ENCODE results near the gene OR11H12.
"Not testable (repeated sequence)": the region's sequence is repeated elsewhere in the genome, so short reads cannot be mapped to it uniquely, and the experiment has no call there.

- TF ChIP-seq EZH2phosphoT487 (IDR thresholded peaks at IDR 0.05; ENCODE audit: borderline replicate concordance); CEBPB (IDR thresholded peaks at IDR 0.05; ENCODE audit: low read depth); REST (IDR thresholded peaks at IDR 0.05; ENCODE audit: low read depth); POLR2A (IDR thresholded peaks at IDR 0.05; ENCODE audit: borderline replicate concordance, extremely low read depth, insufficient read depth, insufficient read length); SIN3A (IDR thresholded peaks at IDR 0.05; ENCODE audit: low read depth); EZH2 (IDR thresholded peaks at IDR 0.05); RAD21 (IDR thresholded peaks at IDR 0.05; ENCODE audit: low read depth); TCF7L2 (IDR thresholded peaks at IDR 0.05; ENCODE audit: borderline replicate concordance, extremely low read depth, insufficient read depth, insufficient read length); SP1 (IDR thresholded peaks at IDR 0.05; ENCODE audit: low read depth); CTCF (IDR thresholded peaks at IDR 0.05 in 2 of 3, conservative IDR thresholded peaks at IDR 0.05 in 1 of 3; ENCODE audit: borderline replicate concordance in 1 of 3, insufficient read depth in 1 of 3, low read depth in 2 of 3, low read length in 2 of 3): not testable (repeated sequence)
- TF ChIP-seq, protein P1, sequence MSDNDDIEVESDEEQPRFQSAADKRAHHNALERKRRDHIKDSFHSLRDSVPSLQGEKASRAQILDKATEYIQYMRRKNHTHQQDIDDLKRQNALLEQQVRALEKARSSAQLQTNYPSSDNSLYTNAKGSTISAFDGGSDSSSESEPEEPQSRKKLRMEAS (IDR thresholded peaks at IDR 0.05), result not testable (repeated sequence)
These were observed 37.1 kb downstream of the OR11H12 start for GRCh38 chr14:18638032-18638431.
